ENCODE results near the gene CBX8. TPM values are rescaled to one million over a fixed set of nuclear protein-coding genes. Genes with fewer than 3 reads are reported as not detected.

Gene CBX8
- total RNA-seq, 1 donor from 2014 or later = 4.0 TPM

DNA sequence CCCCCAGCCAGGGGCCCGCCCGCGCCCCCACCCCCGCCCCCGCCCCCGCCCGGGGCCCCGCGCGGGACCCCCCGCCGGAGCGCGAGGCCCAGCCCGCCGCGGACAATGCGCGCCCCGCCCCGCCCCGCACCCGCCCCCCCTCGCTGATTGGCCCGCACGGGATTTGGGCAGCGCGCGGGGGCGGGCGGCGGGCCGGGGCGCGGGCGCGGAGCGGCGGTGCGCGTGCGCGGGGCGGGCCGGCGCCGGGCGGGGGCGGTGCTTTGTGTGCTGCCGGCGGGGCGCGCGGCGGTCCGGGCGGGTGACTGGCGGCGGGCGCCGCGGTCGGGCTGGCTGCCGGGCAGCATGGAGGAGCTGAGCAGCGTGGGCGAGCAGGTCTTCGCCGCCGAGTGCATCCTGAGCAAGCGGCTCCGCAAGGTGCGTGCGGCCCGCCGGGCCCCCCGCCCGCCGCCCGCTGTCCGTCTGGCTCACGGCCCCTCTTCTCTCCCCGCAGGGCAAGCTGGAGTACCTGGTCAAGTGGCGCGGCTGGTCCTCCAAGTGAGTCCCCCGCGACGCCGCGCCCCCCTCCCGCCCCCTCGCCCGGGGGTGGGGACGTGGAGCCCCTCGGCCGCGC is 18.9 kb downstream of the CBX8 start, which contains the start of gene CBX2:
CBX2 (plus strand) TSS at position 255 of the 610 bp plus-strand sequence; CDS start at position 343, 88 bp downstream.
- DNase-seq (peak; percentile 83), ATAC-seq (ENCODE audit: low read depth) (peak; percentile 93)
- Mint-ChIP-seq H3K4me1 (peaks cover 14% of the 10 kb centered on the region), H3K4me3 (peak within 1 kb of the TSS; percentile 82), H3K27me3 (peaks cover 65% of the 10 kb centered on the region), H3K36me3 (ENCODE audit: low read depth) (no peaks in the 10 kb centered on the region), H3K27ac (no peak within 1 kb of the TSS), H3K9me3 (no peaks in the 10 kb centered on the region)
- intact Hi-C loops (cut with micrococcal nuclease) = loop anchor here (1.0 to 2.0 kb wide), 3 partner anchors 11 to 32 kb away; partner anchors contain the start of gene CBX8
- ChIA-PET CTCF (interaction anchor here (1.5 kb wide), 1 partner anchor 11 kb away, joined by 3 read pairs; no protein-coding TSS in a partner anchor), POLR2A (interaction anchor here (0.5 to 1.4 kb wide), 3 partner anchors 14 to 21 kb away, joined by 3 to 6 read pairs (median 3); no protein-coding TSS in a partner anchor)
- TF ChIP-seq, protein P1, sequence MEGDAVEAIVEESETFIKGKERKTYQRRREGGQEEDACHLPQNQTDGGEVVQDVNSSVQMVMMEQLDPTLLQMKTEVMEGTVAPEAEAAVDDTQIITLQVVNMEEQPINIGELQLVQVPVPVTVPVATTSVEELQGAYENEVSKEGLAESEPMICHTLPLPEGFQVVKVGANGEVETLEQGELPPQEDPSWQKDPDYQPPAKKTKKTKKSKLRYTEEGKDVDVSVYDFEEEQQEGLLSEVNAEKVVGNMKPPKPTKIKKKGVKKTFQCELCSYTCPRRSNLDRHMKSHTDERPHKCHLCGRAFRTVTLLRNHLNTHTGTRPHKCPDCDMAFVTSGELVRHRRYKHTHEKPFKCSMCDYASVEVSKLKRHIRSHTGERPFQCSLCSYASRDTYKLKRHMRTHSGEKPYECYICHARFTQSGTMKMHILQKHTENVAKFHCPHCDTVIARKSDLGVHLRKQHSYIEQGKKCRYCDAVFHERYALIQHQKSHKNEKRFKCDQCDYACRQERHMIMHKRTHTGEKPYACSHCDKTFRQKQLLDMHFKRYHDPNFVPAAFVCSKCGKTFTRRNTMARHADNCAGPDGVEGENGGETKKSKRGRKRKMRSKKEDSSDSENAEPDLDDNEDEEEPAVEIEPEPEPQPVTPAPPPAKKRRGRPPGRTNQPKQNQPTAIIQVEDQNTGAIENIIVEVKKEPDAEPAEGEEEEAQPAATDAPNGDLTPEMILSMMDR (IDR thresholded peaks at IDR 0.05) = no peak

DNA sequence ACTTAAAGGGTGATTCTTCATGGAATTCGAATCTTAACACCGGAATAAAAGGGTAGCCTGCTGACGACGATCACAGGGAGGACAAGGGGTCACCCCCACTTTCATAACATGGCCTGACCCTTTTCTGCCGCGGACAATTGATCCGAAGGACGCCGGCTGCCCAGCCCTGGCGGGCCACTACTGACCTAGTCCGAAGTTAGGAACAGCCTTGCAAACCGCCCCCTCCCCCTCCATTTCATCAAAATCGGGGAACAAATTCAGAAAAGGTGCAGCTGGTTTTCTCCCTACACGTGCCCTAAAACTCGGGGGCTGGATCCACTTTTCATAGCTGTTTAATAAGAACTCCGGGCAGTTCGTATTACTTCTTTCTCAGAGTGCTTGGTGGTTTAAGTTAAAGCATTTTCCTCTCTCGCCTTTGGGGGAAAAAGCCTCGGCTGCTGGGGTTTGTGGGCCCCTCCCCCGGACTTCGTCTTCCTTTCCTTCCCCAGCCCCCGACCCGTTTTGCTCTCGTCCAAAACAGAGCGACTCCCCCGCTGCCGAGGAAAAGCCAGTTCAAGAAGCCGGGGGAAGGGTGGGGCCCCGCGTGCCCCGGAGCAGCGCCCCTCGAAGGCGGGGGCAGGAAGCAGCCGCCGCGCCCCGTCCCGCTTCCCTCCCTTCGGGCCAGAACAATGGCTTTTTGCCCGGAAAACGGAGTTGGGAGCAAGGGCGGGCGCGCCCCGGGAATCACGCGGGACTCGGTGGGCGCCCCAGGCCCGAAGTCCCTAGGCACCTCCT is 19.6 kb downstream of the CBX8 start:
- Mint-ChIP-seq H3K9me3 (no peaks in the 10 kb centered on the region), H3K4me1 (peaks cover 14% of the 10 kb centered on the region), H3K27me3 (peaks cover 64% of the 10 kb centered on the region), H3K27ac (no peak overlapping the region), H3K4me3 (peak overlapping the region; percentile 63), H3K36me3 (ENCODE audit: low read depth) (no peaks in the 10 kb centered on the region)
- peak; percentile 37 for DNase-seq
- ChIA-PET POLR2A (interaction anchor here (1.4 to 1.5 kb wide), 2 partner anchors 22 to 67 kb away, joined by 3 to 6 read pairs; no protein-coding TSS in a partner anchor), CTCF (interaction anchor here (1.4 to 1.5 kb wide), 2 partner anchors 12 to 215 kb away, joined by 3 read pairs; no protein-coding TSS in a partner anchor)
- peak; percentile 9 for ATAC-seq (ENCODE audit: low read depth)
- intact Hi-C loops (cut with micrococcal nuclease) = no loop called here
- TF ChIP-seq, protein P1 (IDR thresholded peaks at IDR 0.05) = no peak

DNA sequence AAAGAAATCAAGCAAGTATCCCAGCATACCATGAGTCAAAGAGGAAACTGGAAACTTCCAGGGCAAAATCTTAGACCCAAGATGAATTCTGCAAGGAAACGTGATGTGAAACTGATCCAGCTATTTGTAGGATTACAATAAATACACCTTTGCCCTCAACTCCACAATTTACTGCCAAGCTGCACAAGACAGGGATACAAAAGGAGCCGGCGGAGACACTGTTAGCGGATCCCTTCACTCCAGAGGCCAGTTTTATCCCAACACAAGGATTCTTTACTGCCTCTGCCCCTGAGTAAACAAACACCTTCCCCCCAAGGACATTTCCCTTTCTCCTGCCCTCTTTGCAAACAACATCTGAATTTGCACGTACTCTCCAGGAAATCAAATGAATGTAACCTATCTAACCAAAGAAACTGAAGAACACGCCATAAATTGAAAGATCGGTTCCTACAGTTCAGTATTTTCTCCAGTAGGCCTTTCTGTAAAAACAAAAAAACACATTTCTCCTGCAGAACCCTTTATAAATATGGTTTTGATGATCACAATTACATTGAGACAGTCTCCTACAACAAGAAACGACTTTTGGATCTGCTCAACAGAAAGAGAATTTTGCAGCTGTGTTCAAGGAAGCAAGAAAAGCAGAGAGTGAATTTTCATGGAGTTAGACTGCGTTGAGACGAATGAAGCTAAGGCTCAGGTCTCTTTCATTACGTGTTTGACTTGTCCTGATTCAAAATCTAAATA is 20.3 kb downstream of the CBX8 start:
- intact Hi-C loops (cut with micrococcal nuclease) = no loop called here
- TF ChIP-seq, protein P1 (IDR thresholded peaks at IDR 0.05) = no peak
- Mint-ChIP-seq H3K27me3 (peaks cover 62% of the 10 kb centered on the region), H3K4me3 (peak overlapping the region; percentile 63), H3K9me3 (no peaks in the 10 kb centered on the region), H3K4me1 (peaks cover 14% of the 10 kb centered on the region), H3K27ac (no peak overlapping the region), H3K36me3 (ENCODE audit: low read depth) (no peaks in the 10 kb centered on the region)
- POLR2A ChIA-PET = interaction anchor here (1.4 to 1.5 kb wide), 2 partner anchors 23 to 68 kb away, joined by 3 to 6 read pairs; no protein-coding TSS in a partner anchor
- no peak for DNase-seq
- CTCF ChIA-PET = interaction anchor here (1.4 to 1.5 kb wide), 2 partner anchors 13 to 215 kb away, joined by 3 read pairs; no protein-coding TSS in a partner anchor
- no peak for ATAC-seq (ENCODE audit: low read depth)

DNA sequence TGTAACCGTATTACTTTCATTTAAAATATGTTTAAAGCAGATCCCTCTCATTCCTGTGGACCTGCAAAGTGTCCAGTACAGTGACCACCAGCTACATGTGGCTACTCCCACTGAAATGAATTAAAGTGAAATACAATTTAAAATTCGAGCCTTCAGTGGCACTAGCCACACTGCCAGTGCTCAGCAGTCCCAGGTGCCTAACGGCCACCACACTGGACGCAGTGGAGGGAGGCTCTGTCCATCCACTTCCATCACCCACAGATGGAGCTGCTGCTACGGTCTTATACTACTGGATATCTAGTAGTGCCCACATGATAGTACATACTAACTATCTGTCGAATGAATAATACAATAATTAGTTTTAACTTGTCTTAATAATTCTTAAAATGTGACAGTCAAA is 21.2 kb downstream of the CBX8 start:
- POLR2A ChIA-PET = interaction anchor here (1.2 to 1.5 kb wide), 2 partner anchors 21 to 69 kb away, joined by 3 to 4 read pairs; partner anchors contain the start of gene CBX8
- Mint-ChIP-seq H3K9me3 (no peaks in the 10 kb centered on the region), H3K36me3 (ENCODE audit: low read depth) (no peaks in the 10 kb centered on the region), H3K4me1 (peaks cover 14% of the 10 kb centered on the region), H3K27ac (no peak overlapping the region), H3K27me3 (peaks cover 53% of the 10 kb centered on the region), H3K4me3 (no peak overlapping the region)
- TF ChIP-seq, protein P1 (IDR thresholded peaks at IDR 0.05) = no peak
- CTCF ChIA-PET = no interaction called here
- ATAC-seq (ENCODE audit: low read depth) = no peak
- intact Hi-C loops (cut with micrococcal nuclease) = no loop called here
- no peak for DNase-seq
